Measurements from ENCODE around the gene NRIP1.
A peak's percentile ranks its signal among the peaks of the same experiment; 100 is the strongest.

The NRIP1 gene

GRCh38 chr21:14916676-14917141 is 148.1 kb downstream of the NRIP1 start:
- DNase-seq (ENCODE audit: low spot score), result peak; percentile 24

- no peak for DNase-seq (ENCODE audit: low spot score)
Observed at GRCh38 chr21:14913638-14914037, 151.2 kb downstream of the NRIP1 start.

- DNase-seq (ENCODE audit: low spot score), result no peak
Observed at GRCh38 chr21:14911351-14911750, 153.4 kb downstream of the NRIP1 start.
